Transverse colon (tissue), 4 donors: ENCODE results near the gene CENPB. TPM values are rescaled to one million over a fixed set of nuclear protein-coding genes. Genes with fewer than 3 reads are reported as not detected.

Experiments
- DNase-seq: peaks from one replicate; pipeline ENCODE4 v3.0.0-alpha.2; 2019
- H3K27ac ChIP-seq, 4 donors: fragments of 200-600 bp; sonication (generic); 2 replicates each; pipeline ENCODE4 v1.5.1; 2016 to 2018; ENCODE audit warnings: inconsistent platforms in 4 of 4
- H3K27me3 ChIP-seq: fragments of 200-600 bp; sonication (generic); 2 replicates; pipeline ENCODE4 v1.5.1; 2017; ENCODE audit warnings: inconsistent platforms
- H3K36me3 ChIP-seq, 4 donors: fragments of 200-600 bp; sonication (generic); 2 replicates each; pipeline ENCODE4 v1.5.1; 2017 to 2019; ENCODE audit warnings: inconsistent platforms in 4 of 4
- H3K4me1 ChIP-seq, 4 donors: fragments of 200-600 bp; sonication (generic); 2 replicates each; pipeline ENCODE4 v1.5.1; 2017 to 2020; ENCODE audit warnings: inconsistent platforms in 4 of 4
- H3K4me3 ChIP-seq, 4 donors: fragments of 200-600 bp; sonication (generic); 1 replicate in 1 of 4; 2 replicates in 3 of 4; pipeline versions ENCODE4 v1.5.1 to v1.6.1; 2017 to 2019; ENCODE audit warnings: inconsistent platforms in 4 of 4
- H3K9me3 ChIP-seq, 2 donors: fragments of 200-600 bp; sonication (generic); 2 replicates each; pipeline ENCODE4 v1.5.1; 2017 to 2019; ENCODE audit warnings: inconsistent platforms in 2 of 2
- CTCF ChIP-seq, 5 experiments: fragments of 200-600 bp in 3 of 5; fragments of 450-650 bp in 2 of 5; sonication (generic) in 3 of 5; IDR thresholded peaks; 1 replicate in 2 of 5; 2 replicates in 3 of 5; pipeline ENCODE4 v1.5.1; 2016 to 2017; ENCODE audit warnings: antibody characterized with exemption in 5 of 5, inconsistent platforms in 3 of 5, mild to moderate bottlenecking in 2 of 5, moderate library complexity in 1 of 5
- EP300 ChIP-seq: sonication (generic); formaldehyde crosslinking; IDR thresholded peaks from one replicate; pipeline ENCODE4 v1.6.1; 2017; ENCODE audit warnings: antibody characterized with exemption, low read depth
- POLR2A ChIP-seq: fragments of 450-650 bp; IDR thresholded peaks from one replicate; pipeline ENCODE4 v1.6.1; 2016; ENCODE audit warnings: antibody characterized with exemption, mild to moderate bottlenecking, moderate library complexity
- POLR2AphosphoS5 ChIP-seq, 3 donors: sonication (generic); formaldehyde crosslinking; IDR thresholded peaks; one replicate each; pipeline ENCODE4 v1.6.1; 2016; ENCODE audit warnings: antibody characterized with exemption in 3 of 3
- WGBS, 2 donors: methylation state at CpG; one replicate each; pipeline ENCODE4 v1.1.5; 2018; ENCODE audit warnings: low coverage in 1 of 2; 5-methylcytosine and 5-hydroxymethylcytosine counted together
- in situ Hi-C, 4 donors: fragments of 200-750 bp; cut with MboI; loops; one replicate each; pipeline versions ENCODE4 v1.15.0 to v1.15.1; 2017; ENCODE audit warnings: low sequenced_read_pairs in 3 of 4, low pct_ligation_motif_present in 1 of 4, low pct_unique_long_range_greater_than_20kb in 1 of 4
- intact Hi-C: fragments of 100-400 bp; cut with DNase I; formaldehyde crosslinking; loops from one replicate; pipeline ENCODE4 v1.15.1; 2023; ENCODE audit warnings: low total_unique reads
- total RNA-seq, 4 donors: library from RNA; depleted of rRNA; stranded (reverse); fragments of >200 nt; gene quantifications; one replicate each; pipeline ENCODE4 v1.1.0, GENCODE V29; 2016

CENPB gene
- total RNA-seq, 4 donors from 2014 or later = 66.6 to 83.1 (median 72.8) TPM

GRCh38 chr20:3800256-3800877 is 13.8 kb upstream of the CENPB start:
- no peak for DNase-seq
- WGBS, 2 donors = 79% methylated on average over 18 of the region's 18 CpGs; no CpG with 5 or more reads in 1 of the 2 donors

GRCh38 chr20:3798908-3799248 is 12.3 kb upstream of the CENPB start:
- H3K27ac ChIP-seq = peak overlapping the region; percentile 89 to 97 (median 94)
- no peak for DNase-seq
- peaks cover 18 to 46% (median 40%) of the 10 kb centered on the region in 4 donors for H3K4me1 ChIP-seq
- no peaks in the 10 kb centered on the region for H3K27me3 ChIP-seq
- intact Hi-C loops = no loop called here
- in situ Hi-C loops = no loop called here
- H3K9me3 ChIP-seq = no peaks in the 10 kb centered on the region
- H3K4me3 ChIP-seq = no peak overlapping the region
- peaks cover 0 to 12% (median 0%) of the 10 kb centered on the region in 4 donors for H3K36me3 ChIP-seq
- WGBS, 2 donors = 81 to 100% methylated on average over 2 to 3 of the region's 3 CpGs
- TF ChIP-seq POLR2A (no peak), CTCF (IDR thresholded peaks at IDR 0.05) (no peak), EP300 (no peak), POLR2AphosphoS5 (IDR thresholded peaks at IDR 0.05) (no peak)

More at GRCh38 chr20:3800256-3800877, 13.8 kb upstream of the CENPB start:
- Histone ChIP-seq H3K27ac (peak overlapping the region; percentile 89 to 97 (median 94)), H3K4me3 (no peak overlapping the region), H3K36me3 (peaks cover 0 to 12% (median 0%) of the 10 kb centered on the region in 4 donors), H3K4me1 (peaks cover 18 to 51% (median 39%) of the 10 kb centered on the region in 4 donors), H3K9me3 (no peaks in the 10 kb centered on the region), H3K27me3 (no peaks in the 10 kb centered on the region)
- in situ Hi-C loops = no loop called here
- intact Hi-C loops = no loop called here
- TF ChIP-seq CTCF (IDR thresholded peaks at IDR 0.05) (no peak), POLR2AphosphoS5 (IDR thresholded peaks at IDR 0.05) (no peak), EP300 (no peak), POLR2A (no peak)

- H3K36me3 ChIP-seq = peaks cover 0 to 12% (median 0%) of the 10 kb centered on the region in 4 donors
- no peak for TF ChIP-seq POLR2A
- no peak for TF ChIP-seq POLR2AphosphoS5 (IDR thresholded peaks at IDR 0.05)
- no peak for TF ChIP-seq CTCF (IDR thresholded peaks at IDR 0.05)
- no peak for TF ChIP-seq EP300
- no peaks in the 10 kb centered on the region for H3K9me3 ChIP-seq
- peaks cover 18 to 46% (median 40%) of the 10 kb centered on the region in 4 donors for H3K4me1 ChIP-seq
- peak overlapping the region in 1 of 4 donors; percentile 56 for H3K4me3 ChIP-seq
- DNase-seq = no peak
- WGBS, 2 donors = 33 to 68% methylated on average over 1 to 5 of the region's 5 CpGs
- H3K27ac ChIP-seq = peak overlapping the region; percentile 89 to 97 (median 94)
- intact Hi-C loops (no loop called here), in situ Hi-C loops (no loop called here)
- H3K27me3 ChIP-seq = no peaks in the 10 kb centered on the region
Measured at GRCh38 chr20:3798373-3798768, 11.8 kb upstream of the CENPB start.

- Histone ChIP-seq H3K27ac (peak overlapping the region; percentile 89 to 97 (median 94)), H3K9me3 (no peaks in the 10 kb centered on the region), H3K36me3 (peaks cover 0 to 10% (median 0%) of the 10 kb centered on the region in 4 donors), H3K4me1 (peaks cover 18 to 46% (median 40%) of the 10 kb centered on the region in 4 donors), H3K4me3 (peak overlapping the region in 3 of 4 donors; percentile 43 to 56 (median 52)), H3K27me3 (no peaks in the 10 kb centered on the region)
- intact Hi-C loops = no loop called here
- WGBS, 2 donors = 7 to 50% methylated on average over 3 to 19 of the region's 19 CpGs
- no peak for TF ChIP-seq POLR2A
- no peak for TF ChIP-seq EP300
- no peak for TF ChIP-seq CTCF (IDR thresholded peaks at IDR 0.05)
- no peak for TF ChIP-seq POLR2AphosphoS5 (IDR thresholded peaks at IDR 0.05)
- peak; percentile 65 for DNase-seq
- in situ Hi-C loops = no loop called here
Measured at GRCh38 chr20:3797592-3798372, 11.2 kb upstream of the CENPB start.
